DMS114 treated with DMSO at 0.1 percent for 48 hours (cell line): ENCODE data around the gene PEX11G.
A peak's percentile ranks its signal among the peaks of the same experiment; 100 is the strongest.

ENCODE experiments used
- DNase-seq: peaks from one replicate; lab custom pipeline; 2025; ENCODE audit not compliant: unreplicated experiment; lab: John Stamatoyannopoulos, UW

The PEX11G gene

GRCh38 chr19:7500811-7501450 is 12.1 kb upstream of the PEX11G start:
- DNase-seq = peak; percentile 55

- no peak for DNase-seq
Measured at GRCh38 chr19:7497292-7497691, 8.5 kb upstream of the PEX11G start.

GRCh38 chr19:7494416-7495098 is 5.7 kb upstream of the PEX11G start:
- peak; percentile 4 for DNase-seq

GRCh38 chr19:7492558-7492957 is 3.7 kb upstream of the PEX11G start:
- DNase-seq = no peak

- no peak for DNase-seq
Measured at GRCh38 chr19:7492142-7492541, 3.3 kb upstream of the PEX11G start.

GRCh38 chr19:7489609-7490044 is 792 bp upstream of the PEX11G start:
- DNase-seq = no peak

- no peak for DNase-seq
Measured at GRCh38 chr19:7486923-7487322, 1.9 kb downstream of the PEX11G start.

GRCh38 chr19:7483720-7484201 is 5.1 kb downstream of the PEX11G start:
- DNase-seq = no peak

- DNase-seq = no peak
Measured at GRCh38 chr19:7482584-7483439, 6.0 kb downstream of the PEX11G start.

- no peak for DNase-seq
Measured at GRCh38 chr19:7480970-7481255, 7.9 kb downstream of the PEX11G start.

- no peak for DNase-seq
Measured at GRCh38 chr19:7480222-7480969, 8.4 kb downstream of the PEX11G start.

GRCh38 chr19:7478843-7479227 is 10.0 kb downstream of the PEX11G start:
- no peak for DNase-seq

GRCh38 chr19:7478173-7478842 is 10.5 kb downstream of the PEX11G start:
- DNase-seq = no peak

GRCh38 chr19:7477758-7478157 is 11.1 kb downstream of the PEX11G start:
- DNase-seq = no peak

GRCh38 chr19:7476777-7477494 is 11.9 kb downstream of the PEX11G start:
- DNase-seq = no peak

GRCh38 chr19:7476241-7476640 is 12.6 kb downstream of the PEX11G start:
- no peak for DNase-seq

GRCh38 chr19:7475665-7476064 is 13.2 kb downstream of the PEX11G start:
- DNase-seq = no peak

GRCh38 chr19:7471696-7472615 is 16.9 kb downstream of the PEX11G start:
- no peak for DNase-seq
